Adrenal gland (tissue), 5 donors: Measurements from ENCODE around the gene COPE.
A peak's percentile ranks its signal among the peaks of the same experiment; 100 is the strongest.

Experiments used
- POLR2A ChIP-seq, 2 donors: fragments of 450-650 bp; IDR thresholded peaks; one replicate each; pipeline ENCODE4 v1.6.1; 2017; ENCODE audit warnings: antibody characterized with exemption in 2 of 2, mild to moderate bottlenecking in 2 of 2, moderate library complexity in 1 of 2
- TF ChIP-seq, protein P1 (sequence below), 6 experiments: fragments of 450-650 bp in 4 of 6; fragments of 200-600 bp in 2 of 6; sonication (generic) in 1 of 6; IDR thresholded peaks; 1 replicate in 5 of 6; 2 replicates in 1 of 6; pipeline versions ENCODE4 v1.5.1 to v1.8.0; 2016 to 2021; ENCODE audit warnings: antibody characterized with exemption in 6 of 6, mild to moderate bottlenecking in 2 of 6, moderate library complexity in 1 of 6
- donor health status: DM: no; HTN: no; CAD: no.

DNA sequence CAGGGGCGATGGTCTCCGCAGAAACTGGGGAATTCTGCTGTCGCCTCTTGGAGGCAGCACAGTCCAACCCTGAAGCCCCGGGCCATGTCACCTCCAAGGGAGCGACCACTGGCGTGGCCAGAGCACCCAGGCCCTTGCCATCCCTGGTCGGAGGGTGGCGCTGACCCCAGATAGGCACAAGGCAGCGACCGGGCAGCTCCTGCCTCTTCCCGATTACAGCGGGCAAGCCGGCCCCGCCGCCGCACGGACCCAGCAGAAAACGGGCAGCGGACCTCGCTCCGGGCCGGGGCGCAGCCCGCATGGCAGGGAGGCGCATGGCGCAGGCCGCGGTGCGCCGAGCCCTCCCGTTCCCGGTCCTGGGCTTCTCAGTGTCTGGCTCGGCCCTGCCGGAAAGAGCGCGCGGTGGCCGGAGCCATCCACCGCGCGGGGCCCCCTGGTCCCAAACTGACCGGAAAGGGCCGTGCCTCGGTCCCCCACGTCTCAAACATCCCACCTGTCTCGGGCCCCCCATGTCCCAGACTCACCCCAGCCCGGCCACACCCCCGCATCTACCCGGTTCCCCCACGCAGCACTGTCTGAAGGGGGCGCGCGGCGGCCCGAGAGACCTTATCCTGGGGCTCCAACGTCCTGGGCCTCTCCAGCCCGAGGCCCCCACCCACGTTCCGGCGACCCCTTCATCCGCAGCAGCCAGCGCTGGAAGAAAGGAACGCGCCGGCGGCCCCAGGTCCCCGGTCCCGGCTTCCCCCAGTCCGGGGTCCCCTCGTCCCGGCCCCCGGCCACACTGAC is 24.0 kb downstream of the COPE start:
- TF ChIP-seq, protein P1, sequence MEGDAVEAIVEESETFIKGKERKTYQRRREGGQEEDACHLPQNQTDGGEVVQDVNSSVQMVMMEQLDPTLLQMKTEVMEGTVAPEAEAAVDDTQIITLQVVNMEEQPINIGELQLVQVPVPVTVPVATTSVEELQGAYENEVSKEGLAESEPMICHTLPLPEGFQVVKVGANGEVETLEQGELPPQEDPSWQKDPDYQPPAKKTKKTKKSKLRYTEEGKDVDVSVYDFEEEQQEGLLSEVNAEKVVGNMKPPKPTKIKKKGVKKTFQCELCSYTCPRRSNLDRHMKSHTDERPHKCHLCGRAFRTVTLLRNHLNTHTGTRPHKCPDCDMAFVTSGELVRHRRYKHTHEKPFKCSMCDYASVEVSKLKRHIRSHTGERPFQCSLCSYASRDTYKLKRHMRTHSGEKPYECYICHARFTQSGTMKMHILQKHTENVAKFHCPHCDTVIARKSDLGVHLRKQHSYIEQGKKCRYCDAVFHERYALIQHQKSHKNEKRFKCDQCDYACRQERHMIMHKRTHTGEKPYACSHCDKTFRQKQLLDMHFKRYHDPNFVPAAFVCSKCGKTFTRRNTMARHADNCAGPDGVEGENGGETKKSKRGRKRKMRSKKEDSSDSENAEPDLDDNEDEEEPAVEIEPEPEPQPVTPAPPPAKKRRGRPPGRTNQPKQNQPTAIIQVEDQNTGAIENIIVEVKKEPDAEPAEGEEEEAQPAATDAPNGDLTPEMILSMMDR (IDR thresholded peaks at IDR 0.05), result peak in 5 of 6 experiments; percentile 25 to 45 (median 36)
- TF ChIP-seq POLR2A (IDR thresholded peaks at IDR 0.05), result no peak
